Tibial nerve (tissue), 4 donors: ENCODE measurements around the gene GSE1. TPM values are rescaled to one million over a fixed set of nuclear protein-coding genes. Genes with fewer than 3 reads are reported as not detected.

Experiments
- DNase-seq, 2 donors: peaks; one replicate each; pipeline ENCODE4 v3.0.0-alpha.2; 2019; ENCODE audit warnings: low spot score in 2 of 2
- H3K27ac ChIP-seq, 4 donors: fragments of 200-600 bp; sonication (generic) in 3 of 4; one replicate each; pipeline ENCODE4 v1.5.1; 2017 to 2019; ENCODE audit warnings: mild to moderate bottlenecking in 1 of 4
- H3K27me3 ChIP-seq, 2 donors: fragments of 200-600 bp; sonication (generic) in 1 of 2; one replicate each; pipeline versions ENCODE4 v1.5.1 to v1.6.0; 2017 to 2019
- H3K36me3 ChIP-seq, 3 donors: fragments of 200-600 bp; sonication (generic); one replicate each; pipeline ENCODE4 v1.5.1; 2018 to 2019
- H3K4me1 ChIP-seq, 4 donors: fragments of 200-600 bp; sonication (generic) in 3 of 4; one replicate each; pipeline ENCODE4 v1.5.1; 2017 to 2019
- H3K4me3 ChIP-seq, 4 donors: fragments of 200-600 bp; sonication (generic) in 3 of 4; one replicate each; pipeline ENCODE4 v1.5.1; 2017 to 2019; ENCODE audit warnings: mild to moderate bottlenecking in 1 of 4, moderate library complexity in 1 of 4
- H3K9me3 ChIP-seq, 4 donors: fragments of 200-600 bp; sonication (generic) in 3 of 4; one replicate each; pipeline ENCODE4 v1.5.1; 2017 to 2019
- CTCF ChIP-seq, 5 experiments: fragments of 200-600 bp in 3 of 5; fragments of 450-650 bp in 2 of 5; sonication (generic) in 3 of 5; IDR thresholded peaks; one replicate each; pipeline ENCODE4 v1.5.1; 2016 to 2019; ENCODE audit warnings: antibody characterized with exemption in 5 of 5, mild to moderate bottlenecking in 3 of 5, moderate library complexity in 2 of 5
- EP300 ChIP-seq, 2 donors: sonication (generic); formaldehyde crosslinking; IDR thresholded peaks; one replicate each; pipeline ENCODE4 v1.6.1; 2017; ENCODE audit warnings: antibody characterized with exemption in 2 of 2, mild to moderate bottlenecking in 1 of 2
- POLR2A ChIP-seq, 2 donors: fragments of 450-650 bp; IDR thresholded peaks; one replicate each; pipeline ENCODE4 v1.6.1; 2017; ENCODE audit warnings: antibody characterized with exemption in 2 of 2, mild to moderate bottlenecking in 2 of 2, moderate library complexity in 2 of 2
- WGBS, 2 donors: methylation state at CpG; one replicate each; pipeline ENCODE4 v1.1.5; 2018; 5-methylcytosine and 5-hydroxymethylcytosine counted together
- total RNA-seq, 4 donors: library from RNA; depleted of rRNA; stranded (reverse); fragments of >200 nt; gene quantifications; one replicate each; pipeline ENCODE4 v1.1.0, GENCODE V29; 2016

GSE1 gene
- total RNA-seq, 4 donors from 2014 or later, result 65.1 to 147 (median 83.5) TPM

GRCh38 chr16:85640585-85640984 lies 27.5 kb downstream of the GSE1 start:
- Histone ChIP-seq H3K27ac (no peak overlapping the region), H3K4me1 (peaks cover 0 to 17% (median 0%) of the 10 kb centered on the region in 4 donors)

GRCh38 chr16:85641305-85641704 lies 28.2 kb downstream of the GSE1 start:
- Histone ChIP-seq H3K4me1 (peaks cover 0 to 17% (median 0%) of the 10 kb centered on the region in 4 donors), H3K27ac (no peak overlapping the region)

More at GRCh38 chr16:85640585-85640984, 27.5 kb downstream of the GSE1 start:
- no peak overlapping the region for H3K4me3 ChIP-seq
- no peaks in the 10 kb centered on the region for H3K9me3 ChIP-seq
- peaks cover 0 to 26% (median 0%) of the 10 kb centered on the region in 3 donors for H3K36me3 ChIP-seq
- DNase-seq, result no peak
- TF ChIP-seq POLR2A (IDR thresholded peaks at IDR 0.05), result no peak
- no peak for TF ChIP-seq CTCF (IDR thresholded peaks at IDR 0.05)
- no peak for TF ChIP-seq EP300 (IDR thresholded peaks at IDR 0.05)
- no peaks in the 10 kb centered on the region for H3K27me3 ChIP-seq
- WGBS, 2 donors, result 82 to 86% methylated on average over 27 to 31 of the region's 31 CpGs

GRCh38 chr16:85641776-85642176 lies 28.7 kb downstream of the GSE1 start:
- no peak for DNase-seq
- no peaks in the 10 kb centered on the region for H3K27me3 ChIP-seq
- no peaks in the 10 kb centered on the region for H3K9me3 ChIP-seq
- H3K4me1 ChIP-seq, result peaks cover 0 to 17% (median 0%) of the 10 kb centered on the region in 4 donors
- H3K27ac ChIP-seq, result no peak overlapping the region
- WGBS, 2 donors, result 78 to 79% methylated on average over 7 to 12 of the region's 12 CpGs
- TF ChIP-seq CTCF (IDR thresholded peaks at IDR 0.05), result no peak
- no peak for TF ChIP-seq POLR2A (IDR thresholded peaks at IDR 0.05)
- TF ChIP-seq EP300 (IDR thresholded peaks at IDR 0.05), result no peak
- H3K4me3 ChIP-seq, result no peak overlapping the region
- peaks cover 0 to 29% (median 0%) of the 10 kb centered on the region in 3 donors for H3K36me3 ChIP-seq

More at GRCh38 chr16:85641305-85641704, 28.2 kb downstream of the GSE1 start:
- peaks cover 0 to 29% (median 0%) of the 10 kb centered on the region in 3 donors for H3K36me3 ChIP-seq
- WGBS, 2 donors, result 84 to 90% methylated on average over 24 of the region's 24 CpGs
- no peak for DNase-seq
- no peaks in the 10 kb centered on the region for H3K9me3 ChIP-seq
- no peak for TF ChIP-seq EP300 (IDR thresholded peaks at IDR 0.05)
- TF ChIP-seq POLR2A (IDR thresholded peaks at IDR 0.05), result no peak
- no peak for TF ChIP-seq CTCF (IDR thresholded peaks at IDR 0.05)
- no peak overlapping the region for H3K4me3 ChIP-seq
- H3K27me3 ChIP-seq, result no peaks in the 10 kb centered on the region

- no peak for DNase-seq
- H3K4me1 ChIP-seq, result peaks cover 0 to 16% (median 0%) of the 10 kb centered on the region in 4 donors
- 85 to 90% methylated on average over 25 to 31 of the region's 32 CpGs for WGBS, 2 donors
Observed at GRCh38 chr16:85642762-85643358, 29.7 kb downstream of the GSE1 start.

More at GRCh38 chr16:85642762-85643358, 29.7 kb downstream of the GSE1 start:
- H3K4me3 ChIP-seq, result no peak overlapping the region
- H3K27me3 ChIP-seq, result no peaks in the 10 kb centered on the region
- no peaks in the 10 kb centered on the region for H3K9me3 ChIP-seq
- no peak overlapping the region for H3K27ac ChIP-seq
- no peak for TF ChIP-seq EP300 (IDR thresholded peaks at IDR 0.05)
- TF ChIP-seq CTCF (IDR thresholded peaks at IDR 0.05), result no peak
- TF ChIP-seq POLR2A (IDR thresholded peaks at IDR 0.05), result no peak
- H3K36me3 ChIP-seq, result peaks cover 0 to 24% (median 0%) of the 10 kb centered on the region in 3 donors
